Esophagus muscularis mucosa (tissue), 3 donors: ENCODE results near the gene CTXN2.

ENCODE experiments used
- POLR2AphosphoS5 ChIP-seq, 2 donors: sonication (generic); formaldehyde crosslinking; IDR thresholded peaks; one replicate each; pipeline ENCODE4 v1.6.1; 2017; ENCODE audit warnings: antibody characterized with exemption in 2 of 2
- TF ChIP-seq, protein P1 (sequence below), 3 experiments: fragments of 200-600 bp in 2 of 3; fragments of 450-650 bp in 1 of 3; sonication (generic) in 2 of 3; IDR thresholded peaks; one replicate each; pipeline ENCODE4 v1.5.1; 2017 to 2019; ENCODE audit warnings: antibody characterized with exemption in 3 of 3, mild to moderate bottlenecking in 2 of 3, moderate library complexity in 1 of 3

DNA sequence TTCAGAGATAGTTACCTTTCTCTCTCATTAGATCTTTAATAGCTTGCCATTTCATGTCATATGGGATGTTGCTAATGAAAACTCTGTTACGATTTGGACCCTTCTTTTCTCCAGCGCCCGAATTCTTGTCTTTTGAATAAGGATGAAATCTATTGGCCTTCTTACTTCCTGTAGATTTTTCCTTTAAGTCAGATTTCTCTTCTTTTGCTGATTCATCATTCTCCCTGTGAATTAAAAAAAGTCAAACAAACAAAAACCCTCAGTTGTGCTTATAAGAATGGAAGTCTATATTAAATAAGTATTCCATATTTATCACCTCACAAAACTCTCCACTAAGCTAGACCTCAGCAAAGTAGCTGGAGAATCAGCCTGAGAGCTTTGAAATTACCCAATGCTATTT lies 22.8 kb upstream of the CTXN2 start:
- TF ChIP-seq, protein P1, sequence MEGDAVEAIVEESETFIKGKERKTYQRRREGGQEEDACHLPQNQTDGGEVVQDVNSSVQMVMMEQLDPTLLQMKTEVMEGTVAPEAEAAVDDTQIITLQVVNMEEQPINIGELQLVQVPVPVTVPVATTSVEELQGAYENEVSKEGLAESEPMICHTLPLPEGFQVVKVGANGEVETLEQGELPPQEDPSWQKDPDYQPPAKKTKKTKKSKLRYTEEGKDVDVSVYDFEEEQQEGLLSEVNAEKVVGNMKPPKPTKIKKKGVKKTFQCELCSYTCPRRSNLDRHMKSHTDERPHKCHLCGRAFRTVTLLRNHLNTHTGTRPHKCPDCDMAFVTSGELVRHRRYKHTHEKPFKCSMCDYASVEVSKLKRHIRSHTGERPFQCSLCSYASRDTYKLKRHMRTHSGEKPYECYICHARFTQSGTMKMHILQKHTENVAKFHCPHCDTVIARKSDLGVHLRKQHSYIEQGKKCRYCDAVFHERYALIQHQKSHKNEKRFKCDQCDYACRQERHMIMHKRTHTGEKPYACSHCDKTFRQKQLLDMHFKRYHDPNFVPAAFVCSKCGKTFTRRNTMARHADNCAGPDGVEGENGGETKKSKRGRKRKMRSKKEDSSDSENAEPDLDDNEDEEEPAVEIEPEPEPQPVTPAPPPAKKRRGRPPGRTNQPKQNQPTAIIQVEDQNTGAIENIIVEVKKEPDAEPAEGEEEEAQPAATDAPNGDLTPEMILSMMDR (IDR thresholded peaks at IDR 0.05), result no peak
- no peak for TF ChIP-seq POLR2AphosphoS5 (IDR thresholded peaks at IDR 0.05)
